OCI-LY3 (cell line): ENCODE measurements around the gene AKAP8L.

Experiments
- EZH2phosphoT487 ChIP-seq: fragments of 200-600 bp; shearing (Covaris generic); IDR thresholded peaks from 2 replicates; pipeline ENCODE4 v1.6.1; 2018; ENCODE audit warnings: antibody characterized with exemption, mixed run types, low read depth
- TF ChIP-seq, protein P1 (sequence below): fragments of 200-600, 300-600 bp; sonication (generic); IDR thresholded peaks from 2 replicates; pipeline ENCODE4 v1.5.1; 2014; ENCODE audit warnings: antibody characterized with exemption, low read length, low read depth

DNA sequence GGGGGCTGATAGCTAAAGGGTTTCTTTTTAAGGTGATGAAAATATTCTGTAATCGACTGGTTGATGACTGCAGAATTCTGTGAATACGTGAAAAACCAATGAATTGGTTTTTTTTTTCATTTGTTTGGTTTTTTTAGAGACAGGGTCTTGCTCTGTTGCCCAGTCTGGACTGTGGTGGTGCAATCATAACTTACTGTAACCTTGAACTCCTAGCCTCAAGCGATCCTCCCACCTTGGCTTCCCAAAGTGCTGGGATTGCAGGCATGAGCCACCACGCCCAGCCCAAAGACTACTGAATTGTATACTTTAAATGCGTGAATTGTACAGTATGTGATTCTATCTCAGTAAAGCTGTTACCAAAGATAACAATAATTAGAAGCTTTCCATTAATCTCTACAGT is 24.4 kb downstream of the AKAP8L start:
- TF ChIP-seq, protein P1, sequence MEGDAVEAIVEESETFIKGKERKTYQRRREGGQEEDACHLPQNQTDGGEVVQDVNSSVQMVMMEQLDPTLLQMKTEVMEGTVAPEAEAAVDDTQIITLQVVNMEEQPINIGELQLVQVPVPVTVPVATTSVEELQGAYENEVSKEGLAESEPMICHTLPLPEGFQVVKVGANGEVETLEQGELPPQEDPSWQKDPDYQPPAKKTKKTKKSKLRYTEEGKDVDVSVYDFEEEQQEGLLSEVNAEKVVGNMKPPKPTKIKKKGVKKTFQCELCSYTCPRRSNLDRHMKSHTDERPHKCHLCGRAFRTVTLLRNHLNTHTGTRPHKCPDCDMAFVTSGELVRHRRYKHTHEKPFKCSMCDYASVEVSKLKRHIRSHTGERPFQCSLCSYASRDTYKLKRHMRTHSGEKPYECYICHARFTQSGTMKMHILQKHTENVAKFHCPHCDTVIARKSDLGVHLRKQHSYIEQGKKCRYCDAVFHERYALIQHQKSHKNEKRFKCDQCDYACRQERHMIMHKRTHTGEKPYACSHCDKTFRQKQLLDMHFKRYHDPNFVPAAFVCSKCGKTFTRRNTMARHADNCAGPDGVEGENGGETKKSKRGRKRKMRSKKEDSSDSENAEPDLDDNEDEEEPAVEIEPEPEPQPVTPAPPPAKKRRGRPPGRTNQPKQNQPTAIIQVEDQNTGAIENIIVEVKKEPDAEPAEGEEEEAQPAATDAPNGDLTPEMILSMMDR: no peak
- no peak for TF ChIP-seq EZH2phosphoT487
